PFSK-1 (cell line): ENCODE results near the gene SLC6A2.

Experiments
- POLR2AphosphoS5 ChIP-seq: IDR thresholded peaks from 2 replicates; pipeline ENCODE4 v1.6.1; 2012; ENCODE audit warnings: low read depth, mild to moderate bottlenecking, control low read depth, low read length, moderate library complexity
- SIN3A ChIP-seq: IDR thresholded peaks from 2 replicates; pipeline ENCODE4 v1.6.1; 2012; ENCODE audit warnings: mild to moderate bottlenecking, low read length, moderate library complexity, borderline replicate concordance; ENCODE audit not compliant: insufficient read depth
- TAF1 ChIP-seq: IDR thresholded peaks from 2 replicates; pipeline ENCODE4 v1.6.1; 2012; ENCODE audit warnings: low read length, control low read depth, borderline replicate concordance; ENCODE audit not compliant: insufficient read depth

DNA sequence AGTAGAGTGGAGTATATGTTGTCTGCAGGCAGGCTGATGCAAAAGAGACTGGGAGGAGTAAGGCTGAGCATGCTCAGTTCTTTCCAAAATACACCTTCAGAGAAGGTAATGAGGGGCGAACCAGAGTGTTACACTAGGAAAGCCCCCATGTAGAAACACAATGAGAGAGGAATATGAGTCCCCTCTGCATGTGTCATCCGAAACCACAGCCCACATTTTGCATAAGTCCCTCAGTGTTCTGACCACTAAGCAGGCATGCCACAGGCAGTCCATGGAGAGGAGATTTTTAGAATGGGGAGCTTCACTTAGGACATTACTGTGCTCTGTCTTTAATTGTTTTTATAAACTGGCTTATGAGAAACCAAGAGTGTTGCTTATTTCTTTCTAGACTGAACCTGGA is 32.0 kb downstream of the SLC6A2 start:
- no peak for TF ChIP-seq POLR2AphosphoS5
- no peak for TF ChIP-seq TAF1
- TF ChIP-seq SIN3A = no peak
